Measurements from ENCODE around the gene MED16.

Gene MED16

GRCh38 chr19:892894-893689 is at the start of gene MED16, which contains the start of gene RNU6-9:
Gene MED16 (minus strand): TSS chr19:893187. CDS start chr19:891131, 2,056 bp downstream.
Gene RNU6-9 (plus strand): TSS chr19:893484.
- H3K27me3 Mint-ChIP-seq = no peaks in the 10 kb centered on the region
- peaks cover 14% of the 10 kb centered on the region for H3K4me1 Mint-ChIP-seq
- peaks cover 4% of the 10 kb centered on the region for H3K36me3 Mint-ChIP-seq (ENCODE audit: low read depth)
- ATAC-seq (peak; percentile 89), DNase-seq (peak; percentile 87)
- H3K4me3 Mint-ChIP-seq = peak within 1 kb of the TSS; percentile 82
- H3K27ac Mint-ChIP-seq = peak within 1 kb of the TSS; percentile 98
- H3K9me3 Mint-ChIP-seq = no peaks in the 10 kb centered on the region

GRCh38 chr19:942133-942645 is 49.2 kb upstream of the MED16 start:
- Mint-ChIP-seq H3K36me3 (ENCODE audit: low read depth) (no peaks in the 10 kb centered on the region), H3K9me3 (no peaks in the 10 kb centered on the region), H3K27me3 (peaks cover 2% of the 10 kb centered on the region), H3K4me1 (peaks cover 24% of the 10 kb centered on the region), H3K27ac (no peak overlapping the region), H3K4me3 (no peak overlapping the region)
- ATAC-seq (no peak), DNase-seq (no peak)

- DNase-seq = no peak
- Mint-ChIP-seq H3K36me3 (ENCODE audit: low read depth) (no peaks in the 10 kb centered on the region), H3K4me3 (peak overlapping the region; percentile 62), H3K9me3 (no peaks in the 10 kb centered on the region), H3K4me1 (peaks cover 28% of the 10 kb centered on the region), H3K27me3 (peaks cover 2% of the 10 kb centered on the region), H3K27ac (peak overlapping the region; percentile 10)
- no peak for ATAC-seq
Observed at GRCh38 chr19:941292-942132, 48.5 kb upstream of the MED16 start.

GRCh38 chr19:940591-941291 is 47.8 kb upstream of the MED16 start:
- Mint-ChIP-seq H3K27ac (peak overlapping the region; percentile 47), H3K4me1 (peaks cover 28% of the 10 kb centered on the region), H3K27me3 (peaks cover 2% of the 10 kb centered on the region), H3K4me3 (peak overlapping the region; percentile 66), H3K36me3 (ENCODE audit: low read depth) (no peaks in the 10 kb centered on the region), H3K9me3 (no peaks in the 10 kb centered on the region)
- ATAC-seq (peak; percentile 51), DNase-seq (peak; percentile 67)

- Mint-ChIP-seq H3K4me1 (peaks cover 28% of the 10 kb centered on the region), H3K27me3 (peaks cover 2% of the 10 kb centered on the region), H3K9me3 (no peaks in the 10 kb centered on the region), H3K36me3 (ENCODE audit: low read depth) (no peaks in the 10 kb centered on the region), H3K27ac (peak overlapping the region; percentile 47), H3K4me3 (peak overlapping the region; percentile 66)
- DNase-seq (no peak), ATAC-seq (no peak)
Observed at GRCh38 chr19:939922-940321, 46.9 kb upstream of the MED16 start.

- Mint-ChIP-seq H3K4me1 (peaks cover 28% of the 10 kb centered on the region), H3K9me3 (no peaks in the 10 kb centered on the region), H3K27ac (no peak overlapping the region), H3K27me3 (peaks cover 2% of the 10 kb centered on the region), H3K36me3 (ENCODE audit: low read depth) (no peaks in the 10 kb centered on the region), H3K4me3 (peak overlapping the region; percentile 66)
- DNase-seq (no peak), ATAC-seq (no peak)
Observed at GRCh38 chr19:939439-939838, 46.5 kb upstream of the MED16 start.

- DNase-seq = no peak
- no peaks in the 10 kb centered on the region for H3K36me3 Mint-ChIP-seq (ENCODE audit: low read depth)
Observed at GRCh38 chr19:938233-938923, 45.4 kb upstream of the MED16 start.

GRCh38 chr19:937259-937694 is 44.3 kb upstream of the MED16 start:
- H3K36me3 Mint-ChIP-seq (ENCODE audit: low read depth) = no peaks in the 10 kb centered on the region
- H3K9me3 Mint-ChIP-seq = no peaks in the 10 kb centered on the region
- ATAC-seq (peak; percentile 63), DNase-seq (peak; percentile 45)
- peak overlapping the region; percentile 57 for H3K27ac Mint-ChIP-seq
- H3K4me1 Mint-ChIP-seq = peaks cover 34% of the 10 kb centered on the region
- peaks cover 2% of the 10 kb centered on the region for H3K27me3 Mint-ChIP-seq
- no peak overlapping the region for H3K4me3 Mint-ChIP-seq

More at GRCh38 chr19:938233-938923, 45.4 kb upstream of the MED16 start:
- H3K27me3 Mint-ChIP-seq = peaks cover 2% of the 10 kb centered on the region
- no peaks in the 10 kb centered on the region for H3K9me3 Mint-ChIP-seq
- no peak overlapping the region for H3K4me3 Mint-ChIP-seq
- no peak overlapping the region for H3K27ac Mint-ChIP-seq
- peaks cover 28% of the 10 kb centered on the region for H3K4me1 Mint-ChIP-seq
- ATAC-seq = no peak

- no peaks in the 10 kb centered on the region for H3K9me3 Mint-ChIP-seq
- no peaks in the 10 kb centered on the region for H3K36me3 Mint-ChIP-seq (ENCODE audit: low read depth)
- H3K4me3 Mint-ChIP-seq = no peak overlapping the region
- H3K27me3 Mint-ChIP-seq = peaks cover 2% of the 10 kb centered on the region
- H3K27ac Mint-ChIP-seq = no peak overlapping the region
- peaks cover 32% of the 10 kb centered on the region for H3K4me1 Mint-ChIP-seq
- no peak for DNase-seq
- no peak for ATAC-seq
Observed at GRCh38 chr19:936175-936546, 43.2 kb upstream of the MED16 start.

GRCh38 chr19:934865-935479 is 42.0 kb upstream of the MED16 start:
- ATAC-seq = no peak
- H3K9me3 Mint-ChIP-seq = no peaks in the 10 kb centered on the region
- no peaks in the 10 kb centered on the region for H3K36me3 Mint-ChIP-seq (ENCODE audit: low read depth)
- H3K27ac Mint-ChIP-seq = no peak overlapping the region
- H3K4me1 Mint-ChIP-seq = peaks cover 27% of the 10 kb centered on the region
- no peak for DNase-seq
- peaks cover 2% of the 10 kb centered on the region for H3K27me3 Mint-ChIP-seq
- H3K4me3 Mint-ChIP-seq = no peak overlapping the region

- Mint-ChIP-seq H3K4me3 (no peak overlapping the region), H3K27me3 (peaks cover 2% of the 10 kb centered on the region), H3K27ac (no peak overlapping the region), H3K9me3 (no peaks in the 10 kb centered on the region), H3K4me1 (peaks cover 25% of the 10 kb centered on the region), H3K36me3 (ENCODE audit: low read depth) (no peaks in the 10 kb centered on the region)
- ATAC-seq (no peak), DNase-seq (no peak)
Observed at GRCh38 chr19:934197-934840, 41.3 kb upstream of the MED16 start.

- DNase-seq (no peak), ATAC-seq (no peak)
- H3K4me3 Mint-ChIP-seq = no peak overlapping the region
- peaks cover 25% of the 10 kb centered on the region for H3K4me1 Mint-ChIP-seq
- no peak overlapping the region for H3K27ac Mint-ChIP-seq
- H3K9me3 Mint-ChIP-seq = no peaks in the 10 kb centered on the region
- H3K27me3 Mint-ChIP-seq = peaks cover 2% of the 10 kb centered on the region
- H3K36me3 Mint-ChIP-seq (ENCODE audit: low read depth) = no peaks in the 10 kb centered on the region
Observed at GRCh38 chr19:933553-933882, 40.5 kb upstream of the MED16 start.

Data from activated naive CD8-positive, alpha-beta T cell treated with anti-CD3 and anti-CD28 coated beads, Interleukin-2, amount 50 U/mL, for 24 hours (primary cell).